Hippocampal formation (tissue), 2 donors: Measurements from ENCODE around the gene ZSWIM5.
"Not testable (repeated sequence)": the region's sequence is repeated elsewhere in the genome, so short reads cannot be mapped to it uniquely, and the experiment has no call there.

Source experiments
- DNase-seq, 2 donors: peaks; one replicate each; lab custom pipeline; 2025; lab: John Stamatoyannopoulos, UW

ZSWIM5 gene

GRCh38 chr1:45141247-45142003 lies 65.0 kb downstream of the ZSWIM5 start:
- no peak for DNase-seq

GRCh38 chr1:45136984-45137383 lies 69.4 kb downstream of the ZSWIM5 start:
- no peak for DNase-seq

- no peak for DNase-seq
These were observed 71.1 kb downstream of the ZSWIM5 start for GRCh38 chr1:45135316-45135715.

GRCh38 chr1:45134461-45134873 lies 71.9 kb downstream of the ZSWIM5 start:
- no peak for DNase-seq

- not testable (repeated sequence) for DNase-seq
These were observed 73.7 kb downstream of the ZSWIM5 start for GRCh38 chr1:45132719-45133118.

- DNase-seq = no peak
These were observed 83.0 kb downstream of the ZSWIM5 start for GRCh38 chr1:45123358-45123757.

GRCh38 chr1:45122724-45123123 lies 83.7 kb downstream of the ZSWIM5 start:
- DNase-seq = no peak

- no peak for DNase-seq
These were observed 88.6 kb downstream of the ZSWIM5 start for GRCh38 chr1:45117766-45118165.

- no peak for DNase-seq
These were observed 89.6 kb downstream of the ZSWIM5 start for GRCh38 chr1:45116820-45117219.

GRCh38 chr1:45116340-45116739 lies 90.1 kb downstream of the ZSWIM5 start:
- no peak for DNase-seq

- DNase-seq = not testable (repeated sequence)
These were observed 91.2 kb downstream of the ZSWIM5 start for GRCh38 chr1:45115198-45115597.

- DNase-seq = no peak
These were observed 93.7 kb downstream of the ZSWIM5 start for GRCh38 chr1:45112661-45113060.

- DNase-seq = no peak
These were observed 95.2 kb downstream of the ZSWIM5 start for GRCh38 chr1:45111239-45111638.

- no peak for DNase-seq
These were observed 98.6 kb downstream of the ZSWIM5 start for GRCh38 chr1:45107782-45108181.

GRCh38 chr1:45106864-45107263 lies 99.5 kb downstream of the ZSWIM5 start:
- not testable (repeated sequence) for DNase-seq

GRCh38 chr1:45106156-45106545 lies 100.3 kb downstream of the ZSWIM5 start:
- DNase-seq = not testable (repeated sequence)

GRCh38 chr1:45105486-45106155 lies 100.8 kb downstream of the ZSWIM5 start:
- not testable (repeated sequence) for DNase-seq

- DNase-seq = no peak
These were observed 102.9 kb downstream of the ZSWIM5 start for GRCh38 chr1:45103534-45103933.

- DNase-seq = no peak
These were observed 104.5 kb downstream of the ZSWIM5 start for GRCh38 chr1:45101947-45102346.

- DNase-seq = not testable (repeated sequence)
These were observed 104.9 kb downstream of the ZSWIM5 start for GRCh38 chr1:45101528-45101927.

GRCh38 chr1:45097944-45098343 lies 108.5 kb downstream of the ZSWIM5 start:
- no peak for DNase-seq

GRCh38 chr1:45097079-45097478 lies 109.3 kb downstream of the ZSWIM5 start:
- no peak for DNase-seq

- DNase-seq = no peak
These were observed 111.0 kb downstream of the ZSWIM5 start for GRCh38 chr1:45095450-45095849.
